Airway epithelial cell (primary cell): ENCODE measurements around the gene MB. TPM values are rescaled to one million over a fixed set of nuclear protein-coding genes. Genes with fewer than 3 reads are reported as not detected.

ENCODE experiments used
- total RNA-seq: library from RNA; depleted of rRNA; stranded (reverse); fragments of >200 nt; gene quantifications from 2 replicates; pipeline ENCODE4 v1.2.3, GENCODE V29; 2015

MB gene
- not detected in 2 replicates for total RNA-seq

GRCh38 chr22:35617137-35617755, at the start of gene MB:
TSS of gene MB (minus strand) at chr22:35617329. CDS start at chr22:35617257, 72 bp downstream.

GRCh38 chr22:35648066-35649025, 31.2 kb upstream of the MB start, which contains the start of gene APOL6:
TSS of gene APOL6 (plus strand) at chr22:35648446. CDS start at chr22:35656426, 7,980 bp downstream.

Other genes starting within 250 kb of the MB start
- 1.0 and 1.4 TPM in 2 replicates for gene HMOX1, start 236.2 kb downstream of the MB start, total RNA-seq
- 55.2 and 86.5 TPM in 2 replicates for gene MCM5, start 217.2 kb downstream of the MB start, total RNA-seq
- not detected in 2 replicates for gene RASD2, start 76.5 kb downstream of the MB start, total RNA-seq
- gene APOL6, start 31.1 kb upstream of the MB start, total RNA-seq, result 1.7 and 2.4 TPM in 2 replicates
- not detected in 2 replicates for gene APOL5, start 100.5 kb upstream of the MB start, total RNA-seq